HepG2 (cell line): ENCODE data around the gene TDRD9. TPM values are rescaled to one million over a fixed set of nuclear protein-coding genes. Genes with fewer than 3 reads are reported as not detected.
A peak's percentile ranks its signal among the peaks of the same experiment; 100 is the strongest.

ENCODE experiments used
- ARID2 ChIP-seq: sonication (generic); formaldehyde crosslinking; IDR thresholded peaks from 2 replicates; pipeline ENCODE4 v1.8.1; 2022; ENCODE audit warnings: mild to moderate bottlenecking, missing genetic modification reagents, borderline replicate concordance
- ARID4A ChIP-seq: sonication (generic); formaldehyde crosslinking; IDR thresholded peaks from 2 replicates; pipeline ENCODE4 v1.5.0; 2020; ENCODE audit warnings: mild to moderate bottlenecking, missing genetic modification reagents, borderline replicate concordance
- ATF2 ChIP-seq: sonication (generic); formaldehyde crosslinking; IDR thresholded peaks from 2 replicates; pipeline ENCODE4 v1.4.0; 2020; ENCODE audit warnings: missing genetic modification reagents
- MBD4 ChIP-seq: IDR thresholded peaks from 2 replicates; pipeline ENCODE4 v1.6.1; 2012; ENCODE audit warnings: low read length, inconsistent platforms, borderline replicate concordance
- MIER3 ChIP-seq: IDR thresholded peaks from 2 replicates; pipeline ENCODE4 v1.6.1; 2016; ENCODE audit warnings: missing compliant biosample characterization, borderline replicate concordance
- NBN ChIP-seq: fragments of 450-650 bp; conservative IDR thresholded peaks from 2 replicates; pipeline ENCODE4 v1.6.1; 2017
- NFYC ChIP-seq: IDR thresholded peaks from 2 replicates; pipeline ENCODE4 v1.6.1; 2016; ENCODE audit warnings: missing genetic modification reagents, missing compliant biosample characterization
- PHF21A ChIP-seq: sonication (generic); formaldehyde crosslinking; IDR thresholded peaks from 2 replicates; pipeline ENCODE4 v1.5.0; 2020; ENCODE audit warnings: mild to moderate bottlenecking, missing genetic modification reagents
- PTBP1 ChIP-seq: fragments of 200-400 bp; formaldehyde crosslinking; IDR thresholded peaks from 2 replicates; pipeline ENCODE4 v1.6.1; 2018; ENCODE audit warnings: low read length, low read depth; ENCODE audit not compliant: poor library complexity, severe bottlenecking
- RARG ChIP-seq: sonication (generic); formaldehyde crosslinking; IDR thresholded peaks from 2 replicates; pipeline ENCODE4 v1.4.0; 2020; ENCODE audit warnings: low read depth, mild to moderate bottlenecking, missing genetic modification reagents
- SP5 ChIP-seq: IDR thresholded peaks from 2 replicates; pipeline ENCODE4 v1.6.1; 2016; ENCODE audit warnings: low read depth, borderline replicate concordance
- TFE3 ChIP-seq: IDR thresholded peaks from 2 replicates; pipeline ENCODE4 v1.6.1; 2016
- ZBTB20 ChIP-seq: sonication (generic); formaldehyde crosslinking; IDR thresholded peaks from 2 replicates; pipeline ENCODE4 v1.8.1; 2023; ENCODE audit warnings: missing genetic modification reagents, low read depth, mild to moderate bottlenecking, borderline replicate concordance
- ZBTB37 ChIP-seq: sonication (generic); formaldehyde crosslinking; IDR thresholded peaks from 2 replicates; pipeline ENCODE4 v1.4.0; 2020; ENCODE audit warnings: mild to moderate bottlenecking, missing genetic modification reagents
- ZBTB8A ChIP-seq: sonication (generic); formaldehyde crosslinking; IDR thresholded peaks from 2 replicates; pipeline ENCODE4 v1.4.0; 2020; ENCODE audit warnings: mild to moderate bottlenecking, low read depth, missing genetic modification reagents, borderline replicate concordance
- ZMYM2 ChIP-seq: sonication (generic); formaldehyde crosslinking; IDR thresholded peaks from 2 replicates; pipeline ENCODE4 v1.8.0; 2022; ENCODE audit warnings: mild to moderate bottlenecking, missing genetic modification reagents
- ZNF138 ChIP-seq: sonication (generic); formaldehyde crosslinking; IDR thresholded peaks from 2 replicates; pipeline ENCODE4 v1.5.0; 2020; ENCODE audit warnings: mild to moderate bottlenecking, low read depth, missing genetic modification reagents
- ZNF350 ChIP-seq: sonication (generic); formaldehyde crosslinking; IDR thresholded peaks from 2 replicates; pipeline ENCODE4 v1.4.0; 2020; ENCODE audit warnings: mild to moderate bottlenecking, low read depth, missing genetic modification reagents, borderline replicate concordance
- ZNF75D ChIP-seq: sonication (generic); formaldehyde crosslinking; IDR thresholded peaks from 2 replicates; pipeline ENCODE4 v1.8.1; 2023; ENCODE audit warnings: missing genetic modification reagents, mild to moderate bottlenecking, borderline replicate concordance
- ZNF773 ChIP-seq: sonication (generic); formaldehyde crosslinking; IDR thresholded peaks from 2 replicates; pipeline ENCODE4 v1.4.0; 2020; ENCODE audit warnings: missing genetic modification reagents, borderline replicate concordance
- ZSCAN9 ChIP-seq: IDR thresholded peaks from 2 replicates; pipeline ENCODE4 v1.6.1; 2016; ENCODE audit warnings: borderline replicate concordance
- polyA plus RNA-seq, 8 experiments: library from polyadenylated mRNA; depleted of rRNA in 3 of 8; stranded (reverse) in 7 of 8; unstranded in 1 of 8; fragments of >200 nt; fragmentation: Illumina TruSeq in 4 of 8; extraction: Trizol in 4 of 8; gene quantifications; 2 replicates each; pipeline versions ENCODE4 v1.2.1 to v1.2.3, GENCODE V29; 2011 to 2016; ENCODE audit warnings: low read depth in 4 of 8, missing spikeins in 1 of 8, mixed read lengths in 1 of 8; ENCODE audit not compliant: insufficient read depth in 1 of 8
- total RNA-seq, 5 experiments: library from RNA; depleted of rRNA; stranded (reverse); fragments of >200 nt; fragmentation: Illumina TruSeq; extraction: Trizol; gene quantifications; 2 replicates each; pipeline ENCODE4 v1.2.3, GENCODE V29; 2016; ENCODE audit warnings: low read depth in 1 of 5

TDRD9 gene
- total and polyA plus RNA-seq, 2 of the 13 experiments (the other 11 are each of a cell fraction or from before 2014, with no cell fraction given), result not detected

- TF ChIP-seq TFE3 (CRISPR knock-in tag) (no peak), ARID4A (CRISPR knock-in tag) (peak; percentile 31; the same call in 1 of the 2 replicates), RARG (CRISPR knock-in tag) (0 out of 2 replicates have a peak, but pooled peaks have one; percentile 63), ZSCAN9 (CRISPR knock-in tag) (no peak), ATF2 (no peak), NFYC (no peak), ZNF350 (CRISPR knock-in tag) (0 out of 2 replicates have a peak, but pooled peaks have one; percentile 39), ARID2 (CRISPR knock-in tag) (no peak), ZNF773 (CRISPR knock-in tag) (no peak), MBD4 (no peak), ZNF75D (CRISPR knock-in tag) (no peak), MIER3 (peak; percentile 29; the same call in 1 of the 2 replicates), ZBTB8A (CRISPR knock-in tag) (0 out of 2 replicates have a peak, but pooled peaks have one; percentile 9), ZBTB20 (CRISPR knock-in tag) (0 out of 2 replicates have a peak, but pooled peaks have one; percentile 55), PHF21A (peak; percentile 75), ZNF138 (no peak), NBN (no peak), SP5 (CRISPR knock-in tag) (peak; percentile 74; the same call in 1 of the 2 replicates), PTBP1 (no peak), ZBTB37 (CRISPR knock-in tag) (no peak), ZMYM2 (0 out of 2 replicates have a peak, but pooled peaks have one; percentile 46)
Measured at GRCh38 chr14:103889313-103890051, 38.8 kb upstream of the TDRD9 start (continued).
